OCI-LY1 (cell line): ENCODE measurements around the gene OVCH1.

Source experiments
- H2AFZ ChIP-seq: fragments of 200-600 bp; sonication (generic), shearing (Covaris generic); 2 replicates; pipeline ENCODE4 v1.6.0; 2014; ENCODE audit warnings: antibody characterized with exemption, mild to moderate bottlenecking, low read length
- H3F3A ChIP-seq: fragments of 200-600 bp; sonication (generic), shearing (Covaris generic); 2 replicates; pipeline ENCODE4 v1.6.0; 2014; ENCODE audit warnings: mild to moderate bottlenecking, antibody characterized with exemption, low read length, moderate library complexity; ENCODE audit not compliant: insufficient read depth
- H3K27ac ChIP-seq: fragments of 200-600 bp; sonication (generic); 2 replicates; pipeline ENCODE4 v1.5.1; 2014; ENCODE audit warnings: low read length, mixed run types, mild to moderate bottlenecking, low read depth; ENCODE audit not compliant: poor library complexity, severe bottlenecking
- H3K27me3 ChIP-seq: fragments of 200-600 bp; sonication (generic); 2 replicates; pipeline ENCODE4 v1.6.0; 2014; ENCODE audit warnings: antibody characterized with exemption, mild to moderate bottlenecking, low read length, moderate library complexity; ENCODE audit not compliant: insufficient read depth
- H3K36me3 ChIP-seq: fragments of 200-600 bp; sonication (generic); 2 replicates; pipeline ENCODE4 v1.6.1; 2014; ENCODE audit warnings: mild to moderate bottlenecking, antibody characterized with exemption, low read length, moderate library complexity, mixed read lengths; ENCODE audit not compliant: insufficient read depth
- H3K4me1 ChIP-seq: fragments of 200-600 bp; sonication (generic); 2 replicates; pipeline ENCODE4 v1.5.1; 2014; ENCODE audit warnings: mild to moderate bottlenecking, low read length, moderate library complexity; ENCODE audit not compliant: insufficient read depth, severe bottlenecking
- H3K4me2 ChIP-seq: fragments of 200-600 bp; sonication (generic), shearing (Covaris generic); 2 replicates; pipeline ENCODE4 v1.6.1; 2014; ENCODE audit warnings: low read length
- H3K4me3 ChIP-seq: fragments of 200-600 bp; sonication (generic); 2 replicates; pipeline ENCODE4 v1.5.1; 2014; ENCODE audit warnings: low read length, low read depth, mild to moderate bottlenecking, mixed read lengths; ENCODE audit not compliant: poor library complexity, severe bottlenecking
- H3K79me2 ChIP-seq: fragments of 200-600 bp; shearing (Covaris generic); 2 replicates; pipeline ENCODE4 v1.6.1; 2016; ENCODE audit warnings: mixed run types, low read length, mixed read lengths; ENCODE audit not compliant: insufficient read depth
- H3K9ac ChIP-seq: fragments of 200-600 bp; sonication (generic), shearing (Covaris generic); 2 replicates; pipeline ENCODE4 v1.6.1; 2014; ENCODE audit warnings: mild to moderate bottlenecking, low read length, mixed read lengths
- H3K9me2 ChIP-seq: fragments of 200-600 bp; sonication (generic), shearing (Covaris generic); 2 replicates; pipeline ENCODE4 v1.6.1; 2014; ENCODE audit warnings: low read depth, mild to moderate bottlenecking, low read length, mixed read lengths
- H3K9me3 ChIP-seq: fragments of 200-600 bp; shearing (Covaris generic); 2 replicates; pipeline ENCODE4 v1.6.1; 2014; ENCODE audit warnings: low read length, mixed read lengths
- H4K20me1 ChIP-seq: fragments of 200-600 bp; sonication (generic), shearing (Covaris generic); 2 replicates; pipeline ENCODE4 v1.6.0; 2016; ENCODE audit warnings: mild to moderate bottlenecking, low read length; ENCODE audit not compliant: insufficient read depth
- EZH2 ChIP-seq: fragments of 200-600 bp; sonication (generic), shearing (Covaris generic); IDR thresholded peaks from 2 replicates; pipeline ENCODE4 v1.8.0; 2017; ENCODE audit warnings: borderline replicate concordance, mixed run types, mild to moderate bottlenecking, antibody characterized with exemption, low read length, moderate library complexity, mixed read lengths
- TF ChIP-seq, protein P1 (sequence below): fragments of 200-600 bp; sonication (generic), shearing (Covaris generic); IDR thresholded peaks from 2 replicates; pipeline ENCODE4 v1.5.1; 2017; ENCODE audit warnings: mild to moderate bottlenecking, antibody characterized with exemption, low read length, moderate library complexity, mixed read lengths

OVCH1 gene

DNA sequence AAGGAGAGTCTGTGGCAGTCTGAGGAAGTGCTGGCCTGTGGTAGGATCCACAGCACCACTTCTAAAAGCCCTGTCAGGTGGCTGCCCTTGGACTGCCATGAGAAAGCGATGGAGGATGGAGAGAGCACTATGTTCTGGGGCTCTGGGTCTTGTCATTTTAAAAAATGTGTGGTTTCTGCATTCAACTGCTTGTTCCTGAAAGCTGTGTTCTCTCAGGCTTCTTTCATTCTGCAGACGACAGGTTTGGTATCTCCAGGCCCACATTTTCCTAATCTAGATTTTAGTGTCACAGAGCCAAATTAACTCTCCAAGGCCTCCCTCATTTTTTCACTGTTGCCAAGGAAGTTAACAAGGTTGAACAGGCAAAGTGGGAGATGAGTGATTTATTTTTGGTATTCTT is 10.5 kb downstream of the OVCH1 start:
- Histone ChIP-seq H3K9me3 (no peaks in the 10 kb centered on the region), H3K27ac (no peak overlapping the region), H3K4me2 (no peak overlapping the region), H2AFZ (no peak overlapping the region), H3F3A (no peaks in the 10 kb centered on the region), H4K20me1 (no peaks in the 10 kb centered on the region), H3K4me1 (no peaks in the 10 kb centered on the region), H3K9ac (no peak overlapping the region), H3K36me3 (no peaks in the 10 kb centered on the region), H3K9me2 (no peaks in the 10 kb centered on the region), H3K79me2 (no peaks in the 10 kb centered on the region), H3K27me3 (no peaks in the 10 kb centered on the region), H3K4me3 (no peak overlapping the region)
- TF ChIP-seq, protein P1, sequence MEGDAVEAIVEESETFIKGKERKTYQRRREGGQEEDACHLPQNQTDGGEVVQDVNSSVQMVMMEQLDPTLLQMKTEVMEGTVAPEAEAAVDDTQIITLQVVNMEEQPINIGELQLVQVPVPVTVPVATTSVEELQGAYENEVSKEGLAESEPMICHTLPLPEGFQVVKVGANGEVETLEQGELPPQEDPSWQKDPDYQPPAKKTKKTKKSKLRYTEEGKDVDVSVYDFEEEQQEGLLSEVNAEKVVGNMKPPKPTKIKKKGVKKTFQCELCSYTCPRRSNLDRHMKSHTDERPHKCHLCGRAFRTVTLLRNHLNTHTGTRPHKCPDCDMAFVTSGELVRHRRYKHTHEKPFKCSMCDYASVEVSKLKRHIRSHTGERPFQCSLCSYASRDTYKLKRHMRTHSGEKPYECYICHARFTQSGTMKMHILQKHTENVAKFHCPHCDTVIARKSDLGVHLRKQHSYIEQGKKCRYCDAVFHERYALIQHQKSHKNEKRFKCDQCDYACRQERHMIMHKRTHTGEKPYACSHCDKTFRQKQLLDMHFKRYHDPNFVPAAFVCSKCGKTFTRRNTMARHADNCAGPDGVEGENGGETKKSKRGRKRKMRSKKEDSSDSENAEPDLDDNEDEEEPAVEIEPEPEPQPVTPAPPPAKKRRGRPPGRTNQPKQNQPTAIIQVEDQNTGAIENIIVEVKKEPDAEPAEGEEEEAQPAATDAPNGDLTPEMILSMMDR = no peak
- no peak for TF ChIP-seq EZH2

DNA sequence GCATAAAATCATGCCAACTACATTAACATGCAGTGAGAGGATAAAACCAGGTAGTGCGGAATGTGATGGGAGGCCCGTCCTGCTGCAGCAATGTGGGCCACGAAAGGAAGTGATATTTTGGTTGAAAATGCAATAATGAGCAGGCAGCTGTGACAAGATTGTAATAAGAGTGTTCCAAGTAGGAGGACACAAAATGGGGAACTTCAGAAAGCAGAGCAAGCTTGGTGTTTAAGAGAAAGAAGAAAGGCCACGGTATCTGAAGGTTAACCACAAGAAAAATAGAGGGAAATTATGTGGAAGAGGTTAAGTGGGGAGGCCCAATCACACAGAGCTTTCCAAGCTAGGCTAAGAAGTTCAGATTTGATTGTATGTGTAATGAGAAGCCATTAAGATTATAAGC is 34.3 kb downstream of the OVCH1 start:
- H3K9me3 ChIP-seq = no peaks in the 10 kb centered on the region
- H3K4me1 ChIP-seq = no peaks in the 10 kb centered on the region
- H3K79me2 ChIP-seq = no peaks in the 10 kb centered on the region
- TF ChIP-seq EZH2 = no peak
- TF ChIP-seq, protein P1 = no peak
- no peaks in the 10 kb centered on the region for H3K9me2 ChIP-seq
- no peak overlapping the region for H3K4me3 ChIP-seq
- H3F3A ChIP-seq = no peaks in the 10 kb centered on the region
- H3K4me2 ChIP-seq = no peak overlapping the region
- no peak overlapping the region for H3K27ac ChIP-seq
- no peak overlapping the region for H3K9ac ChIP-seq
- H3K27me3 ChIP-seq = no peaks in the 10 kb centered on the region
- no peaks in the 10 kb centered on the region for H4K20me1 ChIP-seq
- H3K36me3 ChIP-seq = no peaks in the 10 kb centered on the region
- H2AFZ ChIP-seq = no peak overlapping the region

DNA sequence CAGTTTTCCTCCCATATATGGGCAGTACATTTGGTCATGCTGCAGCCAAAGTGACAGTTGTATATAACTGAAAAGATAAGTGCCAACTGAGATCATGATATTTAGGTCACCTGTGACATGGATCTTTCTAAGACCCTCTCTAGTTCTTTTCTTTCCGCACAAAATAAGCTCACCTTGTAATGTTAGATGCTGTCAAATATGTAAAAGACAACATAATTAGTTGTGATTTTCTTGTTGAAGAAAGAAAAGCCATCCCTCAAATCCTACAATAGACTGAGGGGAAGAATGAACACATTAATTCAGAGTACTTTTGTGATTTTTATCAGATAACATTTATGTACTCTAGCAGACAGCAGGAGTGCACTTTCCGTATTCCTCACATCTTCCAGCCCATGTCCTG is 37.4 kb downstream of the OVCH1 start:
- Histone ChIP-seq H3F3A (no peaks in the 10 kb centered on the region), H3K9ac (no peak overlapping the region), H3K27me3 (no peaks in the 10 kb centered on the region), H4K20me1 (no peaks in the 10 kb centered on the region), H3K4me3 (no peak overlapping the region), H2AFZ (no peak overlapping the region), H3K4me1 (no peaks in the 10 kb centered on the region), H3K27ac (no peak overlapping the region), H3K9me3 (0 out of 2 replicates have a peak, but pooled peaks cover 2% of the 10 kb centered on the region), H3K9me2 (no peaks in the 10 kb centered on the region), H3K79me2 (no peaks in the 10 kb centered on the region), H3K36me3 (no peaks in the 10 kb centered on the region), H3K4me2 (no peak overlapping the region)
- TF ChIP-seq EZH2 = no peak
- TF ChIP-seq, protein P1 = no peak
